Gastroesophageal sphincter (tissue), 3 donors: Measurements from ENCODE around the gene ACTN1.

Source experiments
- CTCF ChIP-seq, 4 experiments: fragments of 200-600 bp in 2 of 4; fragments of 450-650 bp in 2 of 4; sonication (generic) in 1 of 4; IDR thresholded peaks; one replicate each; pipeline ENCODE4 v1.5.1; 2017 to 2019; ENCODE audit warnings: antibody characterized with exemption in 4 of 4, mild to moderate bottlenecking in 2 of 4, moderate library complexity in 2 of 4
- POLR2A ChIP-seq, 2 donors: fragments of 450-650 bp; IDR thresholded peaks; one replicate each; pipeline ENCODE4 v1.6.1; 2017; ENCODE audit warnings: antibody characterized with exemption in 2 of 2, mild to moderate bottlenecking in 2 of 2, moderate library complexity in 1 of 2
- POLR2AphosphoS5 ChIP-seq: sonication (generic); formaldehyde crosslinking; IDR thresholded peaks from one replicate; pipeline ENCODE4 v1.6.1; 2017; ENCODE audit warnings: antibody characterized with exemption

GRCh38 chr14:68961361-68961760 lies 17.7 kb downstream of the ACTN1 start:
- TF ChIP-seq CTCF (IDR thresholded peaks at IDR 0.05), result no peak
- TF ChIP-seq POLR2A (IDR thresholded peaks at IDR 0.05), result no peak
- no peak for TF ChIP-seq POLR2AphosphoS5
